ENCODE data around the gene SETD3.

Gene SETD3

DNA sequence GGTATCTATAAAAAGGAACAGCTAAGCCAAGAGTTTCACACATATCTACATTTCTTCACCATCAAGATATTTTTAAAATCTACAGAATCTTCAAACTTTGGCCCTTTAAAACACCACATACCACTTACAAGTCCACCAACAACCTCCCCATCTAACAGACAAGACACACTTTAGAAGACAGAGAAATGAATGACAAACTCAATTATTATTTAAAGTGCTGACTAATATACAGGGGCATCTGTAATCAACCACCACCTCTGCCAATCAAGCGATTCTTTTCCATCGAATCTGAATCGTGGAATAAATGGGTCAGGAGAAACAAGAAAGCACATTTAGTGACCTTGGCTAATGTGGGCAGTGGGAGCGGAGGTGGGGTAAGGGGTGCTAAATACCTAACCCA, 7.7 kb downstream of the SETD3 start:
- no peak for TF ChIP-seq CTCF (conservative IDR thresholded peaks at IDR 0.05)
- TF ChIP-seq ZFX (IDR thresholded peaks at IDR 0.05), result no peak
- no peak overlapping the region for H3K27ac ChIP-seq

GRCh38 chr14:99471731-99472130, 8.9 kb downstream of the SETD3 start:
- TF ChIP-seq ZFX (IDR thresholded peaks at IDR 0.05) (no peak), CTCF (conservative IDR thresholded peaks at IDR 0.05) (no peak)

DNA sequence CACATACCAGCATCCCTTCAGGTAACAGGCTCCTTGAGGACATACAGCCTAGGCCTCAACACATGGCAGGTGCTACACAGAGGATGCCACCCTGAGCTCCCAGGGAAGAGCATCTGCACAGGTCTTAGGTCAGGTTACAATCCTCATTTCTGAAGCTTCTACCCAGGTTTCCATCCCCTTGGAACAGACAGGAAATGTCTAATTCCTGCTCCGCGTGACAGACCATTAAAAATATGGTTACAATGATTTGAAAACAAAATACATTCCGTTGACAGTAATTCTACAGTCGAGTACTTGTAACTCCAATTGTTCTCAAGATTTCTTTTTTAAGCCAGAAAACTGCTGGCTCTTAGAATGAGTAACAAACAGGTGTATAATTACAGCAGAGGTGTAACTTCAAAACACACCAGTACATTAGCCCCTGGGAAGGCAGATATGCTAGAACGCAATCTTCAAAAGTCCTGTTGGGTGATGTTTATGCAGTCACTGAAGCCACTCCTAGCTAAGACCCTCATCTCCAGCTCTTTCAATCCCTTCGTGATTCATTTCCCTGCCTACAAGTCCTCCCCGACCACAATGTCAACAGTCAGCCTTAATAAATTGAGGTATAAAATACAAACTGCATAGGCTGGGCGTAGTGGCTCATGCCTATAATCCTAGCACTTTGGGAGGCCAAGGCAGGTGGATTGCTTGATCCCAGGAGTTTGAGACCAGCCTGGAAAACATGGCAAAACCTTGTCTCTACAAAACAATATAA, 11.6 kb downstream of the SETD3 start:
- no peak overlapping the region for H3K27ac ChIP-seq
- TF ChIP-seq CTCF (conservative IDR thresholded peaks at IDR 0.05) (no peak), ZFX (IDR thresholded peaks at IDR 0.05) (no peak)

More at GRCh38 chr14:99471731-99472130, 8.9 kb downstream of the SETD3 start:
- H3K27ac ChIP-seq, result no peak overlapping the region

- no peak for TF ChIP-seq CTCF (conservative IDR thresholded peaks at IDR 0.05)
- no peak for TF ChIP-seq ZFX (IDR thresholded peaks at IDR 0.05)
- H3K27ac ChIP-seq, result no peak overlapping the region
Observed at GRCh38 chr14:99468081-99468480, 12.6 kb downstream of the SETD3 start.

GRCh38 chr14:99467336-99468078, 13.2 kb downstream of the SETD3 start:
- no peak for TF ChIP-seq ZFX (IDR thresholded peaks at IDR 0.05)
- TF ChIP-seq CTCF (conservative IDR thresholded peaks at IDR 0.05), result no peak
- H3K27ac ChIP-seq, result no peak overlapping the region

DNA sequence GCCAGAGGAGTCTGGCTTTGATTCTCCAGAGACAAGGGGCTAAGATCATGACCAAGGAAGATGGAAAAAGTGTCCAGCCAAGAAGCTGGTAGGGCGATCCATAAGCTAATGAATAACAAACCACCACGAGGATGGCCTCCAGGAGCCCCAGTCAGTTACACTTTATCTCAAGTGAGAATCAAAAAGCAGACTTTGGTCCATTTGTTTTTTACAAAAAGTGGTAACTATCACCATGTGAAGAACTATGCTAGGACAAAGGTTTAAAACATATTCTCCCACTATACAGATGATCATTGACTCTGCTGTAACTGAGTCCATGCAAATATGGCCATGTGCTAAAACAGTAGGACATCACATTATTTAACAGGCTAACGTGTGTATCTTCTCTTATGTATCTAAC, 13.9 kb downstream of the SETD3 start:
- TF ChIP-seq CTCF (conservative IDR thresholded peaks at IDR 0.05), result no peak
- TF ChIP-seq ZFX (IDR thresholded peaks at IDR 0.05), result no peak
- H3K27ac ChIP-seq, result no peak overlapping the region

- no peak for TF ChIP-seq ZFX (IDR thresholded peaks at IDR 0.05)
- TF ChIP-seq CTCF (conservative IDR thresholded peaks at IDR 0.05), result no peak
- H3K27ac ChIP-seq, result no peak overlapping the region
Observed at GRCh38 chr14:99465288-99465687, 15.4 kb downstream of the SETD3 start.
